GM18499 (cell line): ENCODE results near the gene VSTM1.
"Not testable (repeated sequence)": the region's sequence is repeated elsewhere in the genome, so short reads cannot be mapped to it uniquely, and the experiment has no call there.

Experiments
- ATAC-seq: cut with Tn5 transposase; IDR thresholded peaks from one replicate; pipeline ENCODE4 v1.9.1; 2021; ENCODE audit warnings: moderate number of reproducible peaks; ENCODE audit not compliant: insufficient read depth, unreplicated experiment

The VSTM1 gene

DNA sequence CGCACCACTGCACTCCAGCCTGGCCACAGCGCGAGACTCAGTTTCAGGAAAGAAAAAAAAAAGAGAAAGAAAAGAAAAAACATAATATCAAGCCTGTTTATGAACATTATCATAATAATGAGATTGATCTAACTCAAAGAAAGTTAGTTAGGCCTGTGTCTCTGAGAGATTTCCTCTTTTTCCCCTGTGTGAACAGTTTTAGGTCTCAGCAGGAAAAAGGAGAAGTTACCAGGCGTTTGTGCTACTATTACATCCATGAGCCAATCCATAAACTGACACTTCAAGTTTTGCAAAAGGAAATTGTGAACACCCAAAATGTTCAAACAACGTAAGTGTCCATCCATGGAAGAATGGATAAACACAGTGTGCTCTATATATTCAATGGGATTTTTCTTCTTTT lies 13.6 kb upstream of the VSTM1 start:
- no peak for ATAC-seq

DNA sequence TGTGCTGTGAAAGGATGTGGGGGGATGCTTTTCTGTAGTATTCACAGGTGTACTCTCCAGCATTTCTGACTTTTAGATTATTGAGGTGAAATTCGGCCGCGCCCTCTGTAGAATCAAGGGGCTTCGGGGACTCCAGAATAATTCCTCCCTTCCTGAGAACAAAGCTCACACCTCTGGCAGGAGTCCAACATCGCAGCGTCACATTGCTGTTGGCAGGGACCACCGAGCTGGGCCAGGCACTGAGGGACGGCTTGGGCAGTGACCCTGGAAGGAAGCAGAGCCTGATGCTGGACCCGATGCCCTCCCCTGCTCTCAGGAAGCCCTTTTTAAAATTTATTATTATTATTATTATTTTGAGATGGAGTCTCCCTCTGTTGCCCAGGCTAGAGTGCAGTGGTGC lies 11.2 kb upstream of the VSTM1 start:
- no peak for ATAC-seq

- ATAC-seq: no peak
Observed at GRCh38 chr19:54073829-54074228, 10.1 kb upstream of the VSTM1 start.

DNA sequence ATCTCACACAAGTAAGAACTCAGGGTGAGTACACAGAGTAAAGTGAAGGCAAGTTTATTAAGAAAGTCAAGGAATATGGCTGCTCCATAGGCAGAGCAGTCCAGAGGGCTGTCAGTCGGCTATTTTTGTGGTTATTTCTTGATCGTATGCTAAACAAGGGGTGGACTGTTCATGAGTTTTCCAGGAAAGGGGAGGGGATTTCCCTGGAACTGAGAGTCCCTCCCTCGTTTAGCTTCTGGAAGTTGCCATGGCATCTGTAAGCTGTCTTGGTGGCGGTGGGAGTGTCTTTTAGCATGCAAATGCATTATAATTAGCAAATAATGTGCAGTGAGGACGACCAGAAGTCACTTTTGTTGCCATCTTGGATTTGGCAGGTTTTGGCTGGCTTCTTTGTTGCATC lies 5.8 kb upstream of the VSTM1 start:
- ATAC-seq: no peak

- ATAC-seq: no peak
Observed at GRCh38 chr19:54062643-54063042, 1.1 kb downstream of the VSTM1 start.

GRCh38 chr19:54047616-54048015 lies 16.1 kb downstream of the VSTM1 start:
- no peak for ATAC-seq

DNA sequence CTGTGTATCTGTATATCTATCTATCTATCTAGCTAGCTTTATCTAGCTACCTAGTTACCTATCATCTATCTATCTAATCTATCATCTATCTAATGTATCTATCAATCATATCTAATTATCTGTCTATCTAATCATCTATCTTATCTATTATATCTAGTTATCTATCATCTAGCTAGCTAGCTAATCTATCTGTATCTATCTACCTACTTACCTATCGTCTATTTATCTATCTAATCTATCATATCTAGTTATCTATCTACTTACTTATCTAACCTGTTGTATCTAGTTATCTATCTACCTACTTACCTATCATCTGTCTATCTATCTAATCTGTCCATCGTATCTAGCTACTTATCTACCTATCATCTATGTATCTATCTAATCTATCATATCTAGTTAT lies 17.9 kb downstream of the VSTM1 start:
- ATAC-seq: no peak

DNA sequence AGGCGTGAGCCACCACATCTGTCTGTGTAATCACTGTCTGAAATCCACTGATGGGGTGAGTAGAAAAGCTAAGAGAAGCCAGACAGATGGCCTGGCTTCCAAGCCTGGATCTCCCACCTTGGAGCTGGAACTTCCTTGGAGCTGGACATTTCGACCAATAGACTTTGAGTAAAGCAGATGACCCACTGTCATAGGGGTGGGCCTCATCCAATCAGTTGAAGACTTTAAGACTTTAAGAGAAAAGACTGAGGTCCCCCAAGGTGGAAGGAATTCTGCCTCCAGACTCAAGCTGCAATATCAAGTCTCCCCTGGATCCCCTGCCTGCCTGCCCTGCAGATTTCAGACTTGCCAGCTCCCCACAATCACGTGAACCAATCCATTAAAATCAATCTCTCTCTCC lies 20.7 kb downstream of the VSTM1 start:
- no peak for ATAC-seq

GRCh38 chr19:54041969-54042606 lies 21.6 kb downstream of the VSTM1 start:
- no peak for ATAC-seq

DNA sequence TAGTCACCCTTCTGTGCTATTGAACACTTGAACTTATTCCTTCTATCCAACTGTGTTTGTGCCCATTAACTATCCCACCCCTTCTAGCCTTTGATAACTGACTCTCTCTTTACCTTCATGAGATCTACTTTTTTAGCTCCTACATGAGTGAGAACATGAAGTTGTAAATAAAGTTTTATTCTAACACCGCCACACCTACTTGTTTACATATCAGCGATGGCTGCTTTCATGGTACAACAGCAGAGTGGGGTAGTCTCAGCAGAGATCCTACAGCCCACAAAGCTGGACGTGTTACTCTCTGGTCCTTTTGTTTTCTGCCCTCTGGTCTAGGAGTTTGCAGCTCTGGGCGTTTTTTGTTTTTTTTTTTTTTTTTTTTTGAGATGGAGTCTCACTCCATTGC lies 23.7 kb downstream of the VSTM1 start:
- ATAC-seq: no peak

DNA sequence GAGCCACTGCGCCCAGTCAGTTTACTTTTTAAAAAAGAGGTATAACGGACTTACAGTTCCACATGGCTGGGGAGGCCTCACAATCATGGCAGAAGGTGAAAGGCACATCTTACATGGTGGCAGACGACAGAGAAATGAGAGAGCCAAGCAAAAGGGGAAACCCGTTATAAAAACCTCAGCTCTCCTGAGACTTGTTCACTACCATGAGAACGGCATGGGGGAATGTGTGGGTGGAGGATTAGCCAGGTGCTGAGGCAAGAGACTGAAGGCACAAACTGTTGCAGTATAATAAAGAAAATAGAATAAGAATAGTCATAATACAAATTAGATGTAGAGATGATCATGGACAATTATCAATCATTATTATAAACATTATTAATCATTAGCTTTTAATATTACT lies 27.2 kb downstream of the VSTM1 start:
- not testable (repeated sequence) for ATAC-seq

DNA sequence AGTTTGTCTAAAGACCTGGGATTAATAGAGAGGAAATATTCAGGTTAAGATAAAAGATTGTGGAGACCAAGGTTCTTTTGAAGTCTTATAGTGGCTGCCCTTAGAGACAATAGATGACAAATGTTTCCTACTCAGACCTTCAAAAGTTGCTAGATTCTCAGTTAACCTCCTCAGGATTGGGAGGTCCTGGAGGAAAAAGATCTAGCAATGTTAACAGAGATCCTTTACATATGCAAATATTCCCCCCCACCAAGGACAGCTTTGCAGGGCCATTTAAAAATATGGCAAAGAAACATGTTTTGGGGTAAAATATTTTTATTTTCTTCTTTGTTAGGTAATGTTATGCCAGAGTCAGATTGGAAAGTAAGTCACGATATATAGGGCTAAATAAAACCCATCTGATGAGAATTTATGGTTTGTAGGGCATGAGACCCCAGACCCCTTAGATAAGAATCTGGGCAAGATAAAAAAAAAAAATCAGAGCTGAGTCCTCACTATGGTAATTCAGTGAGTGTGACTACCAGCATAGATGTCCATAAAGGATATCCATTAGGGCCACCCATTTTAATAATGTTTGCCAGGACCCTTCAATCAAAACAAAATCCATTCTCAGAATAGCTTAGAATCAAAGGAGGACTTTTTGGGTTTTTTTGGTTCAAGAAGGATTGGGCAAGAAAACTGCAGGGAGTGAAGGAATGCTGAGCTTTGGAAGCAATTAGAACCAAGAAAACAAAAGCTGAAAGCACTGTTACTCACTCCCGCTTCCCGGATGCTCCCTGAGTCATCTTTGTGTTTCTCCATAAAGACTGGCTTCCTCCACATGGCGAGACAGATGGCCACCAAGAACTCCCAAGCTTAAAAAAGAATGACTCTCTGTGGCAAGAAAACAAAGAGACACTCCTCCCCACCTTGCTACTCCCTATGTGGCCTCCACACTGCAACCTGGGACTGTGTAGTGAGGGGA lies 28.2 kb downstream of the VSTM1 start:
- no peak for ATAC-seq

GRCh38 chr19:54030895-54031586 lies 32.7 kb downstream of the VSTM1 start:
- ATAC-seq: no peak

- no peak for ATAC-seq
Observed at GRCh38 chr19:54029930-54030490, 33.7 kb downstream of the VSTM1 start.

- no peak for ATAC-seq
Observed at GRCh38 chr19:54029301-54029700, 34.4 kb downstream of the VSTM1 start.

DNA sequence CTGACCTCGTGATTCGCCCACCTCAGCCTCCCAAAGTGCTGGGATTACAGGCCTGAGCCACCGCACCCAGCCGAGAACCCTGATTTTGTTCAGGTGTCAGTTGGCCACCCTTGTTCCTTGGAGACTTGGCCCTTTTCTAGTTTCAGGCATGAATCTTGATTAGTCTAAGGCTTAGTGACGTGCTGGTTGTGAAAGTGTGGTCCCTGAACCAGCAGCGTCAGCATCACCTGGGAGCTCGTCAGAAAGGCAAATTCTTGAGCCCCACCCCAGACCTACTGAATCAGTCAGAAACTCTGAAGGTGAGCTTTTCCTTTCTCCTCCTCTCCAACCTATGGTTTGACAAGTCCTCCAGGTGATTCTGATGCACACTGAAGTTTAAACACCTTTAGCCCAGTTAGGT lies 37.0 kb downstream of the VSTM1 start:
- ATAC-seq: no peak

- ATAC-seq: no peak
Observed at GRCh38 chr19:54024660-54025059, 39.0 kb downstream of the VSTM1 start.

GRCh38 chr19:54023191-54023590 lies 40.5 kb downstream of the VSTM1 start:
- ATAC-seq: no peak

DNA sequence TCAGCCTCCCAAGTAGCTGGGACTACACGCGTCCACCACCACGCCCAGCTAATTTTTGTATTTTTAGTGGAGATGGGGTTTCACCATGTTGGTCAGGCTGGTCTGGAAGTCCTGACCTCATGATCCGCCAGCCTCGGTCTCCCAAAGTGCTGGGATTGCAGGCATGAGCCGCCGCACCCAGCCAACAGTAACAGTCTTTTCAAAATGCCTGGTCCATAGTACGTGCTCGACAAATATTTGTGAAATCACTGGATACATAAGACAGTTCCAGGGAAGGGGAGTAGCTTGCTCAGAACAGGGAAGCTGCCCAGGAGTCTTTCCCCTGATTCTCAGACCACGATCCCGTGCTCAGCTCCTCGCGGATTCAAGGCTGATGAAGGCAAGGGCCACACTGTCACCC lies 41.8 kb downstream of the VSTM1 start:
- no peak for ATAC-seq

DNA sequence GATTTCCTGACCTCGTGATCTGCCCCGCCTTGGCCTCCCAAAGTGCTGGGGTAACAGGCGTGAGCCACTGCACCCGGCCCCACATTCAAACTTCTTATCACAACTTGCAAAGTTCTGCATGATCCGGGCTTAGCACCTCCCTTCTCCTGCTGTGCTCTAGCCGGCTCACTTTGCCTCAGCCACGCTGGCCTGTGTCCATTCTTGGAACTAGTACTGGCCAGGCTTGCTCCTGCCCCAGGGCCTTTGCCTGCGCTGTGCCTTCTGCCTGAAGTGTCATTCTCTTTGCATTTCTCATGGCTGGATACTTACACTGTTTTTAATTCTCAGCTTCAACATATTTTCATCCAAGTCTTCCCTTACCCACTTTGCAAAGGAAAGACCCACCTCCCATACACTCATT lies 42.3 kb downstream of the VSTM1 start:
- ATAC-seq: no peak

- no peak for ATAC-seq
Observed at GRCh38 chr19:54017261-54017660, 46.4 kb downstream of the VSTM1 start.
